Dermis blood vessel endothelial cell (primary cell): ENCODE results near the gene MAML1. TPM values are rescaled to one million over a fixed set of nuclear protein-coding genes. Genes with fewer than 3 reads are reported as not detected.

ENCODE experiments used
- DNase-seq: peaks from one replicate; pipeline ENCODE4 v3.0.0; 2010
- total RNA-seq: library from RNA; depleted of rRNA; stranded (reverse); fragments of >200 nt; gene quantifications from 2 replicates; pipeline ENCODE4 v1.2.3, GENCODE V29; 2014

Gene MAML1
- total RNA-seq, 1 donor from 2014 or later = 9.2 TPM

- no peak for DNase-seq
Measured at GRCh38 chr5:179794171-179794570, 61.5 kb downstream of the MAML1 start.

GRCh38 chr5:179794575-179794974, 62.0 kb downstream of the MAML1 start:
- DNase-seq = no peak

- no peak for DNase-seq
Measured at GRCh38 chr5:179795049-179795862, 62.6 kb downstream of the MAML1 start.

- peak; percentile 89 for DNase-seq
Measured at GRCh38 chr5:179795863-179796833, 63.5 kb downstream of the MAML1 start.

GRCh38 chr5:179796877-179797608, 64.4 kb downstream of the MAML1 start:
- no peak for DNase-seq

- DNase-seq = no peak
Measured at GRCh38 chr5:179797741-179798140, 65.1 kb downstream of the MAML1 start.

GRCh38 chr5:179798144-179798770, 65.6 kb downstream of the MAML1 start:
- DNase-seq = no peak

GRCh38 chr5:179798771-179799643, 66.4 kb downstream of the MAML1 start:
- no peak for DNase-seq

GRCh38 chr5:179799644-179799973, 67.0 kb downstream of the MAML1 start:
- no peak for DNase-seq

- DNase-seq = no peak
Measured at GRCh38 chr5:179800071-179800695, 67.6 kb downstream of the MAML1 start.

- no peak for DNase-seq
Measured at GRCh38 chr5:179800696-179801201, 68.1 kb downstream of the MAML1 start.

GRCh38 chr5:179801304-179802206, 68.9 kb downstream of the MAML1 start:
- DNase-seq = peak; percentile 79

- DNase-seq = no peak
Measured at GRCh38 chr5:179802207-179802883, 69.7 kb downstream of the MAML1 start.

- DNase-seq = no peak
Measured at GRCh38 chr5:179802950-179803562, 70.4 kb downstream of the MAML1 start.

- peak; percentile 24 for DNase-seq
Measured at GRCh38 chr5:179803651-179804554, 71.3 kb downstream of the MAML1 start.

- DNase-seq = no peak
Measured at GRCh38 chr5:179804555-179804947, 71.9 kb downstream of the MAML1 start.

GRCh38 chr5:179805070-179805528, 72.5 kb downstream of the MAML1 start:
- no peak for DNase-seq
